GM12878 (cell line): ENCODE results near the gene CASS4. TPM values are rescaled to one million over a fixed set of nuclear protein-coding genes. Genes with fewer than 3 reads are reported as not detected.
A peak's percentile ranks its signal among the peaks of the same experiment; 100 is the strongest.
"Not testable (repeated sequence)": the region's sequence is repeated elsewhere in the genome, so short reads cannot be mapped to it uniquely, and the experiment has no call there.

Source experiments
- ATAC-seq: fragments of 200-7000 bp; cut with Tn5 transposase; 3 replicates; pipeline ENCODE4 v1.9.1; 2020; ENCODE audit warnings: mild to moderate bottlenecking, moderate library complexity
- BruUV-seq: library from RNA; stranded (reverse); fragments of 400-500 nt; replicated peaks from 2 replicates; lab custom pipeline; 2021; lab: Mats Ljungman, UMichigan
- CTCF ChIA-PET: fragments of 300-600 bp; sonication (Branson Sonifier 250); formaldehyde crosslinking; extraction: SDS; loops from one replicate; lab custom pipeline; 2021; ENCODE audit warnings: inconsistent platforms; lab: Yijun Ruan, JAX
- POLR2A ChIA-PET: fragments of 350-600 bp; formaldehyde crosslinking; extraction: SDS; loops from one replicate; lab custom pipeline; 2021; ENCODE audit warnings: inconsistent platforms; lab: Charles Lee
- RAD21 ChIA-PET: fragments of 300-600 bp; sonication (Branson Sonifier 250); formaldehyde crosslinking; loops from one replicate; lab custom pipeline; 2023; ENCODE audit warnings: antibody characterized with exemption; ENCODE audit not compliant: unreplicated experiment; lab: Charles Lee
- SMC1A ChIA-PET: fragments of 300-600 bp; sonication (Branson Sonifier 250); formaldehyde crosslinking; loops from one replicate; lab custom pipeline; 2023; ENCODE audit not compliant: unreplicated experiment, uncharacterized antibody; lab: Charles Lee
- DNase-seq: peaks from one replicate; pipeline ENCODE4 v3.0.0-alpha.2; 2011; ENCODE audit warnings: low read depth, low spot score
- FAIRE-seq: peaks from 3 replicates; lab custom pipeline; 2011; peaks lifted over from hg19 to GRCh38; lab: Jason Lieb, UNC
- H2AFZ ChIP-seq: 2 replicates; pipeline ENCODE4 v1.6.0; 2011; ENCODE audit warnings: low read depth, low read length, control low read depth; ENCODE audit not compliant: control insufficient read depth
- H3K27ac ChIP-seq: 2 replicates; pipeline ENCODE4 v1.5.1; 2011; ENCODE audit warnings: control low read depth; ENCODE audit not compliant: control insufficient read depth, insufficient read depth
- H3K27me3 ChIP-seq, 2 experiments: replicated peaks in 1 of 2; 2 replicates each; pipeline versions ENCODE4 v1.6.0 to v1.6.1; 2011; ENCODE audit warnings: low read length in 1 of 2; ENCODE audit not compliant: control insufficient read depth in 2 of 2, insufficient read depth in 2 of 2
- H3K36me3 ChIP-seq, 2 experiments: 2 replicates each; pipeline ENCODE4 v1.5.1; 2011; ENCODE audit warnings: low read length in 1 of 2; ENCODE audit not compliant: control insufficient read depth in 2 of 2, insufficient read depth in 2 of 2
- H3K4me1 ChIP-seq: 2 replicates; pipeline ENCODE4 v1.6.1; 2011; ENCODE audit warnings: mild to moderate bottlenecking, low read length, moderate library complexity, mixed read lengths; ENCODE audit not compliant: control insufficient read depth, insufficient read depth
- H3K4me2 ChIP-seq: 2 replicates; pipeline ENCODE4 v1.6.0; 2011; ENCODE audit warnings: control low read depth; ENCODE audit not compliant: control insufficient read depth, insufficient read depth
- H3K4me3 ChIP-seq: fragments of 200-600 bp; sonication (generic); 2 replicates; pipeline ENCODE4 v1.5.1; 2016
- H3K79me2 ChIP-seq: 2 replicates; pipeline ENCODE4 v1.6.0; 2011; ENCODE audit warnings: low read length; ENCODE audit not compliant: control insufficient read depth, insufficient read depth
- H3K9ac ChIP-seq: 2 replicates; pipeline ENCODE4 v1.8.0; 2011; ENCODE audit warnings: low read length, control low read depth, mixed read lengths; ENCODE audit not compliant: control insufficient read depth, insufficient read depth
- H3K9me3 ChIP-seq: replicated peaks from 3 replicates; pipeline ENCODE4 v1.5.1; 2011; ENCODE audit warnings: mild to moderate bottlenecking, low read length; ENCODE audit not compliant: control insufficient read depth, insufficient read depth
- H4K20me1 ChIP-seq: 2 replicates; pipeline ENCODE4 v1.6.0; 2011; ENCODE audit not compliant: control insufficient read depth, insufficient read depth
- BCL11A ChIP-seq: IDR thresholded peaks from 2 replicates; pipeline ENCODE4 v1.6.1; 2011; ENCODE audit warnings: low read depth, low read length
- CEBPZ ChIP-seq: fragments of 150-350 bp; IDR thresholded peaks from 2 replicates; pipeline ENCODE4 v1.6.1; 2016; ENCODE audit warnings: low read depth, low read length
- POLR2AphosphoS5 ChIP-seq: IDR thresholded peaks from 2 replicates; pipeline ENCODE4 v1.6.1; 2011; ENCODE audit warnings: mild to moderate bottlenecking, low read length, inconsistent platforms
- RBBP5 ChIP-seq: fragments of 200-600 bp; sonication (generic); conservative IDR thresholded peaks from 2 replicates; pipeline ENCODE4 v1.6.1; 2016
- WRNIP1 ChIP-seq: IDR thresholded peaks from 2 replicates; pipeline ENCODE4 v1.6.1; 2011; ENCODE audit warnings: low read depth, low read length, improper control_type of control experiment, borderline replicate concordance
- YBX1 ChIP-seq: fragments of 450-650 bp; IDR thresholded peaks from 2 replicates; pipeline ENCODE4 v1.6.1; 2016; ENCODE audit warnings: antibody characterized with exemption
- ZBTB40 ChIP-seq: fragments of 450-650 bp; IDR thresholded peaks from 2 replicates; pipeline ENCODE4 v1.6.1; 2016; ENCODE audit warnings: mild to moderate bottlenecking, moderate library complexity, borderline replicate concordance
- WGBS: methylation state at CpG from one replicate; pipeline ENCODE4 v1.1.6; 2016; ENCODE audit warnings: low lambda C conversion rate; ENCODE audit not compliant: insufficient replicate concordance, insufficient coverage; ENCODE audit errors: missing lambda C conversion rate; 5-methylcytosine and 5-hydroxymethylcytosine counted together
- in situ Hi-C: fragments of 300-500 bp; cut with MboI; formaldehyde crosslinking; loops from 9 replicates; pipeline ENCODE4 v1.14.3; 2018; ENCODE audit warnings: mixed read lengths
- intact Hi-C: fragments of 100-400 bp; cut with micrococcal nuclease; formaldehyde crosslinking; loops from one replicate; pipeline ENCODE4 v1.14.2; 2022; ENCODE audit not compliant: unreplicated experiment
- polyA plus RNA-seq, 11 experiments: library from polyadenylated mRNA; depleted of rRNA in 4 of 11; unstranded in 6 of 11; stranded (reverse) in 5 of 11; fragments of >200 nt; fragmentation: Nextera tagmentation in 4 of 11; fragmentation: Illumina TruSeq in 1 of 11; extraction: Ambion mirVana in 4 of 11; extraction: Trizol in 1 of 11; gene quantifications; 1 replicate in 1 of 11; 2 replicates in 10 of 11; pipeline versions ENCODE4 v1.2.1 to v1.2.3, GENCODE V29; 2011 to 2016; ENCODE audit warnings: inconsistent platforms in 2 of 11, missing spikeins in 2 of 11, low read depth in 1 of 11
- total RNA-seq, 4 experiments: library from RNA; depleted of rRNA in 3 of 4; stranded (reverse); fragments of >200 nt in 3 of 4; fragmentation: Illumina TruSeq in 1 of 4; extraction: Trizol in 1 of 4; gene quantifications; 2 replicates each; pipeline versions ENCODE4 v1.2.1 to v1.2.3, GENCODE V29; 2013 to 2021

The CASS4 gene
- total and polyA plus RNA-seq, 10 of the 15 experiments (the other 5 are each of a cell fraction or from before 2014, with no cell fraction given) = 0.04 to 0.24 (median 0.11) TPM; not detected in 1

DNA sequence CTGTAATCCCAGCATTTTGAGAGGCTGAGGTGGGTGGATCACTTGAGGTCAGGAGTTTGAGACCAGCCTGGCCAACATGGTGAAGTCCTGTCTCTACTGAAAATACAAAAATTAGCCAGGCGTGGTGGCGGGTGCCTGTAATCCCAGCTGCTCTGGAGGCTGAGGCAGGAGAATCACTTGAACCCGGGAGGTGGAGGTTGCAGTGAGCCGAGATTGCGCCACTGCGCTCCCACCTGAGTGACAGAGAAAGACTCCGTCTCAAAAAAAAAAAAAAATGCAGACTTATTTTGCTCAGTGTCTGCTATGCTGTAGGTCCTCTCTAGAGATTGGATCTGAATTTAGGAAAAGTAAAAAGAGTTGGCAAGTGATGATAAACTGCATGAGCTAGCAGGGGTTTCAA lies 773 bp upstream of the CASS4 start:
- ATAC-seq, H3K9ac ChIP-seq, H3K27me3 ChIP-seq, FAIRE-seq, H4K20me1 ChIP-seq, H3K79me2 ChIP-seq, H2AFZ ChIP-seq, in situ Hi-C loops, H3K27ac ChIP-seq, H3K9me3 ChIP-seq, intact Hi-C loops, H3K4me3 ChIP-seq, DNase-seq, H3K4me1 ChIP-seq, POLR2A ChIA-PET, BruUV-seq: not testable (repeated sequence)
- ChIA-PET SMC1A (interaction anchor here (0.6 to 1.3 kb wide), 6 partner anchors 10 to 52 kb away, joined by 3 to 6 read pairs (median 4); no protein-coding TSS in a partner anchor), CTCF (interaction anchor here (0.9 to 1.8 kb wide), 2 partner anchors 14 to 17 kb away, joined by 3 to 13 read pairs; no protein-coding TSS in a partner anchor), RAD21 (interaction anchor here (0.6 to 1.7 kb wide), 4 partner anchors 16 to 55 kb away, joined by 3 to 8 read pairs (median 6); partner anchors contain the start of genes AURKA and CSTF1)
- WGBS = 100% methylated on average over 7 of the region's 7 CpGs
- Histone ChIP-seq H3K36me3 (peaks cover under 1 to 11% of the 10 kb centered on the region in 2 experiments; a peak in 2 of 4 replicates), H3K4me2 (peak overlapping the region; percentile 69; the same call in 1 of the 2 replicates)

- POLR2A ChIA-PET = interaction anchor here (0.6 kb wide), 1 partner anchor 51 kb away, joined by 4 read pairs; no protein-coding TSS in a partner anchor
- no peaks in the 10 kb centered on the region for H3K9me3 ChIP-seq
- no peak for ATAC-seq
- no peaks in the 10 kb centered on the region for H4K20me1 ChIP-seq
- peak overlapping the region; percentile 76 for H2AFZ ChIP-seq
- no peaks in the 10 kb centered on the region for H3K79me2 ChIP-seq
- 97% methylated on average over 7 of the region's 7 CpGs for WGBS
- peaks cover 6% of the 10 kb centered on the region; the same call in 1 of the 2 replicates for H3K4me1 ChIP-seq
- peak overlapping the region; percentile 69 for H3K4me2 ChIP-seq
- BruUV-seq = no TSS peak
- H3K27me3 ChIP-seq = no peaks in the 10 kb centered on the region
- H3K27ac ChIP-seq = 0 out of 2 replicates have a peak overlapping the region, but pooled peaks have one; percentile 32
- SMC1A ChIA-PET = interaction anchor here (1.0 to 1.4 kb wide), 8 partner anchors 9 to 138 kb away, joined by 3 to 6 read pairs (median 4); no protein-coding TSS in a partner anchor
- DNase-seq = no peak
- H3K9ac ChIP-seq = no peak overlapping the region
- RAD21 ChIA-PET = interaction anchor here (0.7 to 1.7 kb wide), 6 partner anchors 12 to 64 kb away, joined by 3 to 8 read pairs (median 4); partner anchors contain the start of genes AURKA and CSTF1
- intact Hi-C loops = no loop called here
- no peak for TF ChIP-seq RBBP5
- TF ChIP-seq POLR2AphosphoS5 = no peak
- TF ChIP-seq CEBPZ = no peak
- TF ChIP-seq YBX1 = no peak
- TF ChIP-seq WRNIP1 = no peak
- TF ChIP-seq BCL11A = no peak
- no peak for TF ChIP-seq ZBTB40
- peaks cover 0 to 4% of the 10 kb centered on the region in 2 experiments; a peak in 1 of 4 replicates for H3K36me3 ChIP-seq
- no peak overlapping the region for H3K4me3 ChIP-seq
- in situ Hi-C loops = no loop called here
- CTCF ChIA-PET = interaction anchor here (0.7 to 2.1 kb wide), 9 partner anchors 12 to 138 kb away, joined by 3 to 13 read pairs (median 3); partner anchors contain the start of genes AURKA and CSTF1
- FAIRE-seq = no peak
Observed at GRCh38 chr20:56412473-56412790, 372 bp downstream of the CASS4 start.
